IgD-negative memory B cell (primary cell): ENCODE results near the gene AGPS. TPM values are rescaled to one million over a fixed set of nuclear protein-coding genes. Genes with fewer than 3 reads are reported as not detected.
"Not testable (repeated sequence)": the region's sequence is repeated elsewhere in the genome, so short reads cannot be mapped to it uniquely, and the experiment has no call there.

Source experiments
- H3K27ac Mint-ChIP-seq, 3 donors: one replicate each; pipeline ENCODE4 v1.8.0; 2020 to 2022; ENCODE audit warnings: mild to moderate bottlenecking in 3 of 3, mixed read lengths in 3 of 3, moderate library complexity in 1 of 3
- H3K27me3 Mint-ChIP-seq: one replicate; pipeline ENCODE4 v1.8.0; 2021; ENCODE audit warnings: mixed read lengths
- H3K36me3 Mint-ChIP-seq: one replicate; pipeline ENCODE4 v1.8.0; 2020; ENCODE audit warnings: mild to moderate bottlenecking, mixed read lengths
- H3K4me1 Mint-ChIP-seq, 3 donors: one replicate each; pipeline ENCODE4 v1.8.0; 2020 to 2022; ENCODE audit warnings: mixed read lengths in 3 of 3, mild to moderate bottlenecking in 1 of 3
- H3K4me3 Mint-ChIP-seq, 4 donors: one replicate each; pipeline ENCODE4 v1.8.0; 2020 to 2022; ENCODE audit warnings: mild to moderate bottlenecking in 4 of 4, mixed read lengths in 4 of 4, moderate library complexity in 3 of 4
- H3K9me3 Mint-ChIP-seq, 3 donors: one replicate each; pipeline ENCODE4 v1.8.0; 2020 to 2021; ENCODE audit warnings: mixed read lengths in 3 of 3, mild to moderate bottlenecking in 1 of 3
- polyA plus RNA-seq: library from polyadenylated mRNA; unstranded; fragments of 300-500 nt; fragmentation: Illumina TruSeq; gene quantifications from one replicate; pipeline ENCODE4 v1.2.3, GENCODE V29; 2021

The AGPS gene
- polyA plus RNA-seq, 1 donor from 2014 or later, result 11.7 TPM

DNA sequence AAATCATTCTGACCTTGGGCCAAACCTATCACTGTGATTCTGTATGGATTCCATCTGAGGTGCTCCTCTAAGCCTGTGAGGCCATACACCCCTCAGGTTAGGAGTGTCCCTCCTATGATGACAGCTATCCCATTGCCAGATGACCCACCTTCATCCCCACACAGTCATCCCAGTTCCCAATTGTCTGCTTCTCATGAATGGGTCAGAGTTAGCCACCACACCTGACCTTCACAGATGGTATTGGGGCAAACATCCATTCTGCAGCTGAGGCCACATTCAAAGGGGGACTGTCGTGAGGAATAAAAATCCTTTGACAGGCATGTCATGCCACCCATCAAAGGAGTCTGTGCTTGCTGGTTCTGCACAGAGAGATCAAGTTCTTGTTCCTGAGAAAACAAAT is 155.2 kb downstream of the AGPS start:
- Mint-ChIP-seq H3K27me3 (no peaks in the 10 kb centered on the region), H3K9me3 (no peaks in the 10 kb centered on the region), H3K4me3 (no peak overlapping the region), H3K27ac (no peak overlapping the region), H3K36me3 (peaks cover 3% of the 10 kb centered on the region), H3K4me1 (peaks cover 3 to 9% (median 6%) of the 10 kb centered on the region in 3 donors)

DNA sequence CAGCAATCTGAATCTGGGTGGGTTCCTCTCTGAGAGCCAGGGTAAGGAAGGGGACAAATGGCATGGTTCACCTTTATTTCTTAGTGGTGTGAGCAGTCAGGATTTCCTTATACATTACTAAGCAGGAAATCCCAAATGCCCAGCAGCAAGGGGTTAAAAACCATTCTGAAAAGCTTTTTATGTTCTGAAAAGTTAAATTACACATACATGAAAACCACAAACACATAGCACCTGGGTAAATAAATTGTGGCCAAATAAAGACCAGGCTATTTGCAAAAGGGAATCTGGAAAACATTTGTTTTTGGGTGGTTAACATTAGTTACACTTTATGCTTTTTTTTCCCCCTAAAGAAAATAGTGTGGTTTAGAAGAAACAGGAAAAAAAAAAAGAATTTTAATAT is 156.1 kb downstream of the AGPS start:
- Mint-ChIP-seq H3K9me3 (no peaks in the 10 kb centered on the region), H3K36me3 (peaks cover 3% of the 10 kb centered on the region), H3K27ac (no peak overlapping the region), H3K4me3 (no peak overlapping the region), H3K4me1 (peaks cover 4 to 13% (median 12%) of the 10 kb centered on the region in 3 donors), H3K27me3 (no peaks in the 10 kb centered on the region)

DNA sequence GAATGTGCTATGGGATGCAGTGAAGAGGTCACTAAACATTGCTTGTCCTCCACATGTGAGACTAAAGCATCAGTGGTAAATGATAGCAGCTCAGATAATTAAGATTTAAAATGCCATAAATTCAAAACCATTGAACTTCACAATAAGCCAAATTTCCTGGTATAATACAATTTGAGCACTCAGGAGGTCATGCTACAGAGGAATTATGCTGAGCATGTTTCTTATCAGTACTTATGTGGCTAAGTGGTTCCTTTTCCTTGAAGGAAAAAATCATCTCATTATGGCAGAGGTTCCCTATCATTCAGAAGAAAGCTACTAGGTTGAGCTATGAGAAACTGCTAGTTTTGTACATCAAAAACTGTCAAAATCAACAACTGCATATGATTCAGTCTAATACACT is 156.6 kb downstream of the AGPS start:
- Mint-ChIP-seq H3K27ac (peak overlapping the region in 1 of 3 donors; percentile 61), H3K36me3 (peaks cover 3% of the 10 kb centered on the region), H3K4me3 (peak overlapping the region in 1 of 4 donors; percentile 69), H3K27me3 (no peaks in the 10 kb centered on the region), H3K4me1 (peaks cover 6 to 14% (median 12%) of the 10 kb centered on the region in 3 donors), H3K9me3 (no peaks in the 10 kb centered on the region)

DNA sequence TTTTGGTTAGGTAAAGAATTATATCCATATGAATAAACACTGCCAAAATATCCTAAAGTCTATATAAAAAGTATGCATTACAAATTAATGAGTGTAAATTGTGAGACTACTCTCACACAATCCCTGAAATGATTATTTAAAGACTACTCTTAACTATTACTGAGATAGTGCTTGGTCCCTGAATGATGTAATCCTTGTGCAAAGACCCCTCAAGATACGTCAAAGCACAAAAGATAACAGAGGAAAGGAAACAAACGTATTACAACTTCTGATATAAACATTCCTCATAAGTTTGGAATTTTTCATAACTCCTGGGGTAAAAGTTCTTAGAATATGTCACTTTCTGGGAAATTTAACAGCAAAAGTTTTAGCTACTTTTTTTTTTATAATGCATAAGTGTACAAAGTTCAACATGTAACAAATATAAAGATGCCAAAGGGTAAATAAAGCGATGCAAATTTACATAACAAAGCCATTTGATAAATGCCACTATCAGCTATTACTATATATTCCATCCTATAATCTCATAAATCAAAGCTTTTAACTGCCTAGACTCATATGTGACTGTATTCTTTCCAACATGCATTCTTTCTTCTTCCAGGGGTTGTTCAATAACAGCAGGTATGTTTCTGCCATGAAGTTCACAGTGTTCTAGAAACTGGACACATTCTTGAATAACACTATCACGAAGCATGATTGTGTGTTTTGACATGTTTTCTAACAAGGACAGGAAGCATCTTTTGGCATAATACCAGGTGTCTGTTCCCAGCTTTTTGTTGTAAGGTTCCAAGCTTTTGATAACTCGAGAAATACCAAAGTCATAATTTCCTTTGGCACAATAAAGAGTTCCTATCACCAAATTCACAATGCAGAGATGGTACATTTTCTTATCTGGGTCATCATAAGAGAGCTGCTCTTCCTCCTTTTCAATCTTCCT is 158.0 kb downstream of the AGPS start:
- H3K27ac Mint-ChIP-seq, result peak overlapping the region in 2 of 3 donors; percentile 33 to 98
- H3K4me3 Mint-ChIP-seq, result peak overlapping the region; percentile 39 to 76 (median 53)
- H3K27me3 Mint-ChIP-seq, result no peaks in the 10 kb centered on the region
- peaks cover 3% of the 10 kb centered on the region for H3K36me3 Mint-ChIP-seq
- peaks cover 3 to 12% (median 7%) of the 10 kb centered on the region in 3 donors for H3K4me1 Mint-ChIP-seq
- no peaks in the 10 kb centered on the region for H3K9me3 Mint-ChIP-seq

DNA sequence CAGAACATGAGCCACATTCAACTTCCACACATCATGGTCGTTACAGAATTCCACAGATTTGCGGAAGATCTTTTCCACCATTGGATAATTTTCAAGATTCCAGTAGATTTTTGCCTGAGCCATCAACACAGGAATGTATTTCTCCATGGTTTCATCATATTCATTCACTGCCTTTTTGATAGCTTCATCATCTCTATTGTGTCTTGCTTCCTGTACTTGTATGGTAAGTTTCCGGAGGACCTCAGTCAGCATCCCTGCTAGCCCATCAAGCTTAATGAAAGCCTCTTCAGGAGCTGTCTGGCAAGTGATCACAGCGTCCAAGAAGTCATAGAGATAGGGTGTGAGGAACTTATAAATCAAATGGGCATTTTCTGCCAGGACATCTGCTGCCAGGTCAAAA is 158.8 kb downstream of the AGPS start:
- not testable (repeated sequence) for H3K9me3 Mint-ChIP-seq, H3K36me3 Mint-ChIP-seq, H3K27me3 Mint-ChIP-seq
- peak overlapping the region; percentile 39 to 87 (median 76) for H3K4me3 Mint-ChIP-seq
- peaks cover 3 to 12% (median 7%) of the 10 kb centered on the region in 3 donors for H3K4me1 Mint-ChIP-seq
- H3K27ac Mint-ChIP-seq, result peak overlapping the region in 2 of 3 donors; percentile 98 to 99

- no peaks in the 10 kb centered on the region for H3K27me3 Mint-ChIP-seq
- H3K9me3 Mint-ChIP-seq, result no peaks in the 10 kb centered on the region
- H3K36me3 Mint-ChIP-seq, result no peaks in the 10 kb centered on the region
- H3K27ac Mint-ChIP-seq, result peak overlapping the region; percentile 98 to 100 (median 99)
- peaks cover 3 to 12% (median 7%) of the 10 kb centered on the region in 3 donors for H3K4me1 Mint-ChIP-seq
- peak overlapping the region; percentile 94 to 98 (median 95) for H3K4me3 Mint-ChIP-seq
Observed at GRCh38 chr2:177551989-177552421, 159.4 kb downstream of the AGPS start.

DNA sequence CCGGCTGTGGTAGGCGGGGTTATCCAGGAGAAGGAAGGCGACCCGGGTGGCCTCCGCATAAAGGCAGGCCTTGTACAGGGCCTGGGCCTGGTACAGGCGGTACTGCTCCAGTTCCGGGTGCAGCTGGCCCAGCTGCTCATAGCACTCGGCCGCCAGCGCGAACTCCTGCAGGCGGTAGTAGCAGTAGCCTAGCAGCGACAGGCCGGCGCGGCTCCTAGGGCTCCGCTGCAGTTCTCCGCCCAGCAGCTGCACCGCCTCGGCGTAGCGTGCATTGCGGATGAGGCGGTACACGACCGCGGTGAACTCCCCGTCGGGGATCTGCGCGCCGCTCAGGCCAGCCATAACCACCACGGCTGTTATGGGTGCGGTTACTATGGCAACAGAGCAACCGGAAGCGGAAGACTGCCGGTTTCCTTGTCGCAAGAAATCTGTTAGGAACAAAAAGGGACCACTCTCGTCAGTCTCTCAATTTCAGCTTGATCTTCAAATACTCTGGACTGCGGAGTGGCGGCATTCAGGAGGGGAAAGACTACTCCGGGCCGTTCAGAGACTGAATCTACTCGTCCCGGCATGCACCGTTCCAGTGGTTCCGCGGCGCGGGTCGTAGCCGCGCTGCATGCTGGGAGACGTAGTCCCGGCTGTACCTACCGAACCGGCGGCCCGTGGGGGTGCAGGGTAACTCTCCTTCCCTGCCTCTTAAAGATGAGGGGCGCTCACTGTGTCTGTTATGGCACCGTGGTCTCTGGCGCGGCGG is 160.0 kb downstream of the AGPS start:
- Mint-ChIP-seq H3K4me3 (peak overlapping the region; percentile 94 to 98 (median 95)), H3K27ac (peak overlapping the region; percentile 98 to 100 (median 99)), H3K36me3 (no peaks in the 10 kb centered on the region), H3K9me3 (no peaks in the 10 kb centered on the region), H3K27me3 (no peaks in the 10 kb centered on the region), H3K4me1 (peaks cover 3 to 12% (median 7%) of the 10 kb centered on the region in 3 donors)

DNA sequence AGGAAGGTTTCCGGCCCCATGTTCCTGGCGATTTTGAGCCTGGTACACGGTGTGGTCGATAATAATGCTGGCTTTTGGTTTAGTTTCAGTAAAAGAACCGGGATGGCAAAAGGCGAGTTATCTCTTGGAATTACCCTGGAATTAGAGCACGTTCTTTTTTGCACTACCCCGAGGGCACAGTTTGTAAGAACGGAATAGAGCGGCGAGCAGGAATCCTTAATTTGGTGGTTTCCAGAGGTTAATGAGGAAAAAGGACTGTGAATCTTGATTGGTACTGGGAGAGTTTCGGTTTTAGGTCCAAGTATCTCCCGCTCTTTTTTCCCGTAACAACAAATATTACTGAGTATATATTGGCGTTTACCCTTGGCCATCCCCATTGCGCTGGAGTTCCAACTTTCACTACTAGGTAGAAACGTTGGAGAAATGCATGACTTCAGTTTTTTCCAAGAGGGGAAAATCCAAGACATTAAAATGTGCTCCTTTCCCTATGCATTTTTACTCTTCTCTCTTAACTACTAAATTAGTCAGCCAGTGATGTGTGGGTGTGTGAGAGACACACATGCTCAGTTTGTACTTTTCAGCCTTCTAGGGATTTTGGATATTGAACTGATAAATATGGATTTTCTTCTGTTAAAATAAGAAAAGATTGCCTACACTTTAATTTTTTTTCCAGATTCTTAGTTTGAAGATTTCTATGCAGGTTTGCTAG is 160.8 kb downstream of the AGPS start:
- no peaks in the 10 kb centered on the region for H3K36me3 Mint-ChIP-seq

GRCh38 chr2:177554365-177554764 is 161.8 kb downstream of the AGPS start:
- peaks cover 0 to 3% (median 0%) of the 10 kb centered on the region in 3 donors for H3K9me3 Mint-ChIP-seq
- no peaks in the 10 kb centered on the region for H3K27me3 Mint-ChIP-seq
- H3K27ac Mint-ChIP-seq, result peak overlapping the region in 1 of 3 donors; percentile 98
- H3K4me1 Mint-ChIP-seq, result peaks cover 3 to 12% (median 7%) of the 10 kb centered on the region in 3 donors
- H3K36me3 Mint-ChIP-seq, result no peaks in the 10 kb centered on the region
- H3K4me3 Mint-ChIP-seq, result peak overlapping the region in 1 of 4 donors; percentile 94

More for the DNA sequence above, 160.8 kb downstream of the AGPS start:
- Mint-ChIP-seq H3K27ac (peak overlapping the region; percentile 98 to 100 (median 99)), H3K4me3 (peak overlapping the region; percentile 94 to 98 (median 95)), H3K27me3 (no peaks in the 10 kb centered on the region), H3K9me3 (peaks cover 0 to 3% (median 0%) of the 10 kb centered on the region in 3 donors), H3K4me1 (peaks cover 3 to 12% (median 7%) of the 10 kb centered on the region in 3 donors)

DNA sequence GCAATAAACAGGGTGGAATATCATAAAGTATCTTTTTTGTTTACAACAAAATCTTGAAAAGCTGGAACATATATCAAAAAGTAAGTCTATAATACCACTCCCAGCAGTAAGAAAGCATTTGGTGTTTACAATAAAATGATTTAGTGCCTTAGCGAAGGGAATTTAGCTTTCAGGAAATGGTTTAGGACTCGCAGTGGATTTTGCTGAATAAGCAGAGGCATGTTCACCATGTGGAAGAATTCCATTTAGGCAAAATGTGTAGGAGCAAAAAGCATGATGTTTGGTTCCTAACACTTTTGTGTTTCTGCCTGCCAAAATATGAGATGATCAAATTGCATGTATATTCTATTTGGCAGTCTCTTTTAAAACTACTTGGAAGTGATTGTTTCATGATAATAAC is 163.6 kb downstream of the AGPS start:
- H3K36me3 Mint-ChIP-seq, result no peaks in the 10 kb centered on the region
- H3K9me3 Mint-ChIP-seq, result peaks cover 0 to 3% (median 0%) of the 10 kb centered on the region in 3 donors
- peaks cover 3 to 12% (median 7%) of the 10 kb centered on the region in 3 donors for H3K4me1 Mint-ChIP-seq
- no peaks in the 10 kb centered on the region for H3K27me3 Mint-ChIP-seq
- peak overlapping the region in 1 of 4 donors; percentile 18 for H3K4me3 Mint-ChIP-seq
- peak overlapping the region in 1 of 3 donors; percentile 19 for H3K27ac Mint-ChIP-seq

DNA sequence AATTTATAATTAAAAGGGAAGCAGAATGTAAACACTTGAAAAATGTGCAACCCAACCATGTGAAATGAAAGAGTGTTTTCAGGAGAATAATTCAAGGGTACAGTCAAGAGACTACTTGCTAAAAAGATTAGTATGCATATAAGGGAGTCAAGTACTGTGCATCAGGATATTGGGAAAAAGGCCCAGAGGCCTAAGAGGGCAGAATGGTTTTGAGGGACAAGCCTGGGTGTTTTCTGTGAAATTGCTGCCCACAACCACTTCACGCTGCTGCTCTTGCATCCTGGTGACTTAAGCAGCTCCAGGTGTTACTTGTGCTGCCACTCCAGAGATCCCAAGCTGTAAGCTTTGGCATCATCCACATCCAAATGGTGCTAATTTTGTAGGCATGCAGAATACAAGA is 165.2 kb downstream of the AGPS start:
- Mint-ChIP-seq H3K4me1 (peaks cover 3 to 6% (median 5%) of the 10 kb centered on the region in 3 donors), H3K9me3 (peaks cover 0 to 3% (median 0%) of the 10 kb centered on the region in 3 donors), H3K36me3 (peaks cover 1% of the 10 kb centered on the region), H3K27me3 (no peaks in the 10 kb centered on the region), H3K27ac (no peak overlapping the region), H3K4me3 (no peak overlapping the region)

GRCh38 chr2:177559638-177560037 is 167.1 kb downstream of the AGPS start:
- peaks cover 0 to 3% (median 0%) of the 10 kb centered on the region in 3 donors for H3K9me3 Mint-ChIP-seq
- H3K4me1 Mint-ChIP-seq, result no peaks in the 10 kb centered on the region
- H3K27me3 Mint-ChIP-seq, result no peaks in the 10 kb centered on the region
- no peak overlapping the region for H3K4me3 Mint-ChIP-seq
- no peak overlapping the region for H3K27ac Mint-ChIP-seq
- H3K36me3 Mint-ChIP-seq, result peaks cover 3% of the 10 kb centered on the region

GRCh38 chr2:177568390-177568789 is 175.8 kb downstream of the AGPS start:
- H3K9me3 Mint-ChIP-seq, result no peaks in the 10 kb centered on the region
- H3K4me3 Mint-ChIP-seq, result no peak overlapping the region
- peaks cover 1% of the 10 kb centered on the region for H3K36me3 Mint-ChIP-seq
- H3K4me1 Mint-ChIP-seq, result no peaks in the 10 kb centered on the region
- H3K27me3 Mint-ChIP-seq, result no peaks in the 10 kb centered on the region
- H3K27ac Mint-ChIP-seq, result no peak overlapping the region

- peaks cover 0 to 2% (median 0%) of the 10 kb centered on the region in 3 donors for H3K4me1 Mint-ChIP-seq
- H3K36me3 Mint-ChIP-seq, result peaks cover 1% of the 10 kb centered on the region
- H3K27ac Mint-ChIP-seq, result no peak overlapping the region
- no peak overlapping the region for H3K4me3 Mint-ChIP-seq
- H3K27me3 Mint-ChIP-seq, result no peaks in the 10 kb centered on the region
- H3K9me3 Mint-ChIP-seq, result no peaks in the 10 kb centered on the region
Observed at GRCh38 chr2:177568893-177569292, 176.3 kb downstream of the AGPS start.
